SK-N-SH treated with all-trans-retinoic acid at 6 μM for 48 hours (cell line): ENCODE data around the gene PTPRN2.
"Not testable (repeated sequence)": the region's sequence is repeated elsewhere in the genome, so short reads cannot be mapped to it uniquely, and the experiment has no call there.

Experiments
- ATAC-seq: fragments of 200-7000 bp; cut with Tn5 transposase; 3 replicates; pipeline ENCODE4 v1.9.1; 2020; ENCODE audit warnings: mild to moderate bottlenecking, moderate library complexity
- ARNTL ChIP-seq: fragments of 450-650 bp; formaldehyde crosslinking; IDR thresholded peaks from 2 replicates; pipeline ENCODE4 v1.5.0; 2020; ENCODE audit warnings: low read depth, mild to moderate bottlenecking, moderate library complexity, borderline replicate concordance
- BACH2 ChIP-seq: fragments of 250-450 bp; sonication (Bioruptor Pico); IDR thresholded peaks from 2 replicates; pipeline ENCODE4 v1.9.0; 2021; ENCODE audit warnings: mild to moderate bottlenecking, borderline replicate concordance
- CREB5 ChIP-seq: fragments of 250-450 bp; sonication (Bioruptor Pico); IDR thresholded peaks from 2 replicates; pipeline ENCODE4 v1.5.1; 2020; ENCODE audit warnings: low read depth, mild to moderate bottlenecking, moderate library complexity
- CSDC2 ChIP-seq: fragments of 250-450 bp; sonication (Bioruptor Pico); IDR thresholded peaks from 2 replicates; pipeline ENCODE4 v1.5.0; 2020; ENCODE audit warnings: mild to moderate bottlenecking, moderate library complexity
- ISL1 ChIP-seq: fragments of 250-450 bp; sonication (Bioruptor Pico); IDR thresholded peaks from 2 replicates; pipeline ENCODE4 v2.1.2; 2022; ENCODE audit warnings: mild to moderate bottlenecking, moderate library complexity
- OSR1 ChIP-seq: fragments of 250-450 bp; sonication (Bioruptor Pico); IDR thresholded peaks from 2 replicates; pipeline ENCODE4 v1.8.0; 2022; ENCODE audit warnings: moderate library complexity, mild to moderate bottlenecking, inconsistent platforms
- PATZ1 ChIP-seq: fragments of 250-450 bp; sonication (Bioruptor Pico); IDR thresholded peaks from 2 replicates; pipeline ENCODE4 v1.8.0; 2020; ENCODE audit warnings: mild to moderate bottlenecking, moderate library complexity, borderline replicate concordance
- PPARA ChIP-seq: fragments of 250-450 bp; sonication (Bioruptor Pico); IDR thresholded peaks from 2 replicates; pipeline ENCODE4 v1.5.0; 2020; ENCODE audit warnings: mild to moderate bottlenecking, borderline replicate concordance
- RARB ChIP-seq: fragments of 250-450 bp; sonication (Bioruptor Pico); IDR thresholded peaks from 2 replicates; pipeline ENCODE4 v1.8.0; 2021; ENCODE audit warnings: mild to moderate bottlenecking, moderate library complexity
- SNAI2 ChIP-seq: fragments of 250-450 bp; sonication (Bioruptor Pico); IDR thresholded peaks from 2 replicates; pipeline ENCODE4 v1.5.0; 2020; ENCODE audit warnings: mild to moderate bottlenecking, moderate library complexity
- TSHZ2 ChIP-seq: fragments of 250-450 bp; sonication (Bioruptor Pico); IDR thresholded peaks from 2 replicates; pipeline ENCODE4 v1.5.0; 2020; ENCODE audit warnings: mild to moderate bottlenecking, moderate library complexity
- ZC3H10 ChIP-seq: fragments of 250-450 bp; sonication (Bioruptor Pico); IDR thresholded peaks from 2 replicates; pipeline ENCODE4 v1.5.1; 2021; ENCODE audit warnings: mild to moderate bottlenecking, moderate library complexity
- ZFP3 ChIP-seq: fragments of 250-450 bp; sonication (Bioruptor Pico); IDR thresholded peaks from 2 replicates; pipeline ENCODE4 v1.5.0; 2020; ENCODE audit warnings: mild to moderate bottlenecking, moderate library complexity
- ZFP30 ChIP-seq: fragments of 450-650 bp; formaldehyde crosslinking; IDR thresholded peaks from 2 replicates; pipeline ENCODE4 v1.5.0; 2022; ENCODE audit warnings: mild to moderate bottlenecking, moderate library complexity
- ZNF565 ChIP-seq: fragments of 450-650 bp; formaldehyde crosslinking; conservative IDR thresholded peaks from 2 replicates; pipeline ENCODE4 v1.5.0; 2020; ENCODE audit warnings: low read depth, mild to moderate bottlenecking, moderate library complexity
- ZNF70 ChIP-seq: fragments of 450-650 bp; formaldehyde crosslinking; IDR thresholded peaks from 2 replicates; pipeline ENCODE4 v1.5.0; 2020; ENCODE audit warnings: mild to moderate bottlenecking, moderate library complexity

PTPRN2 gene

GRCh38 chr7:157904211-157904865 is 683.3 kb downstream of the PTPRN2 start:
- no peak for ATAC-seq
- TF ChIP-seq BACH2 (CRISPR knock-in tag) (no peak), PATZ1 (no peak), ZFP30 (CRISPR knock-in tag) (no peak), ZNF565 (no peak)

- ATAC-seq, result no peak
- TF ChIP-seq CSDC2 (CRISPR knock-in tag) (no peak), PPARA (CRISPR knock-in tag) (no peak), ARNTL (no peak), ZFP3 (CRISPR knock-in tag) (no peak), RARB (no peak), CREB5 (CRISPR knock-in tag) (no peak), TSHZ2 (no peak)
- TF ChIP-seq, all 23 proteins: peak for 0
Observed at GRCh38 chr7:157903710-157904109, 683.9 kb downstream of the PTPRN2 start.

GRCh38 chr7:157903296-157903695 is 684.3 kb downstream of the PTPRN2 start:
- ATAC-seq, result no peak

GRCh38 chr7:157901816-157902610 is 685.6 kb downstream of the PTPRN2 start:
- not testable (repeated sequence) for ATAC-seq

More at GRCh38 chr7:157903296-157903695, 684.3 kb downstream of the PTPRN2 start:
- no peak for TF ChIP-seq PPARA (CRISPR knock-in tag)
- no peak for TF ChIP-seq ZNF70
- no peak for TF ChIP-seq TSHZ2
- TF ChIP-seq ARNTL, result no peak
- TF ChIP-seq ZNF565, result no peak
- no peak for TF ChIP-seq CREB5 (CRISPR knock-in tag)
- no peak for TF ChIP-seq OSR1
- no peak for TF ChIP-seq ISL1 (CRISPR knock-in tag)

GRCh38 chr7:157901166-157901565 is 686.5 kb downstream of the PTPRN2 start:
- no peak for TF ChIP-seq OSR1
- no peak for TF ChIP-seq SNAI2 (CRISPR knock-in tag)
- TF ChIP-seq ISL1 (CRISPR knock-in tag), result no peak
- no peak for TF ChIP-seq ZC3H10 (CRISPR knock-in tag)
- TF ChIP-seq PATZ1, result no peak
- no peak for ATAC-seq
